H9 (cell line): ENCODE data around the gene HHATL. TPM values are rescaled to one million over a fixed set of nuclear protein-coding genes. Genes with fewer than 3 reads are reported as not detected.

Experiments
- DNase-seq: peaks from one replicate; pipeline ENCODE4 v3.0.0-alpha.2; 2017
- H2AFZ ChIP-seq: one replicate; pipeline ENCODE4 v1.6.1; 2013; ENCODE audit warnings: mild to moderate bottlenecking, low read length, control low read depth, moderate library complexity
- H2AK5ac ChIP-seq: 2 replicates; pipeline ENCODE4 v1.6.1; 2013; ENCODE audit warnings: low read length, control low read depth, mixed read lengths; ENCODE audit not compliant: insufficient read length
- H2BK120ac ChIP-seq: one replicate; pipeline ENCODE4 v1.6.1; 2013; ENCODE audit warnings: low read depth, mild to moderate bottlenecking, low read length, control low read depth, inconsistent platforms; ENCODE audit not compliant: poor library complexity, severe bottlenecking
- H2BK12ac ChIP-seq: 2 replicates; pipeline ENCODE4 v1.6.1; 2013; ENCODE audit warnings: low read length, control low read depth, mixed read lengths, low read depth; ENCODE audit not compliant: insufficient read length
- H2BK15ac ChIP-seq: 2 replicates; pipeline ENCODE4 v1.6.1; 2013; ENCODE audit warnings: low read depth, low read length, control low read depth
- H2BK20ac ChIP-seq: one replicate; pipeline ENCODE4 v1.6.1; 2013; ENCODE audit warnings: low read depth, mild to moderate bottlenecking, low read length, control low read depth, inconsistent platforms; ENCODE audit not compliant: poor library complexity, severe bottlenecking
- H2BK5ac ChIP-seq: 2 replicates; pipeline ENCODE4 v1.6.1; 2013; ENCODE audit warnings: low read length, control low read depth, mixed read lengths; ENCODE audit not compliant: insufficient read length
- H3K14ac ChIP-seq: 2 replicates; pipeline ENCODE4 v1.6.1; 2013; ENCODE audit warnings: low read length, control low read depth; ENCODE audit not compliant: insufficient read depth
- H3K18ac ChIP-seq: 2 replicates; pipeline ENCODE4 v1.6.1; 2013; ENCODE audit warnings: low read depth, mild to moderate bottlenecking, mixed read lengths, low read length, control low read depth; ENCODE audit not compliant: insufficient read length
- H3K23ac ChIP-seq: 2 replicates; pipeline ENCODE4 v1.6.1; 2013; ENCODE audit warnings: low read length, control low read depth, mixed read lengths, low read depth; ENCODE audit not compliant: insufficient read length
- H3K23me2 ChIP-seq: 2 replicates; pipeline ENCODE4 v1.6.1; 2013; ENCODE audit warnings: low read depth, mild to moderate bottlenecking, mixed read lengths, low read length, control low read depth; ENCODE audit not compliant: insufficient read length, poor library complexity, severe bottlenecking
- H3K27ac ChIP-seq: 2 replicates; pipeline ENCODE4 v1.5.1; 2013; ENCODE audit warnings: low read length, control low read depth, mixed read lengths, low read depth; ENCODE audit not compliant: insufficient read length
- H3K27me3 ChIP-seq: 2 replicates; pipeline ENCODE4 v1.6.1; 2013; ENCODE audit warnings: low read length, control low read depth, inconsistent platforms; ENCODE audit not compliant: insufficient read depth
- H3K4ac ChIP-seq: 2 replicates; pipeline ENCODE4 v1.6.1; 2013; ENCODE audit warnings: low read depth, mild to moderate bottlenecking, control low read depth, inconsistent platforms, low read length, moderate library complexity
- H3K4me1 ChIP-seq: 2 replicates; pipeline ENCODE4 v1.6.1; 2013; ENCODE audit warnings: low read length, control low read depth, inconsistent platforms; ENCODE audit not compliant: insufficient read depth
- H3K4me2 ChIP-seq: 2 replicates; pipeline ENCODE4 v1.6.1; 2013; ENCODE audit warnings: low read length, control low read depth, mixed read lengths; ENCODE audit not compliant: insufficient read length, insufficient read depth
- H3K56ac ChIP-seq: 2 replicates; pipeline ENCODE4 v1.6.1; 2013; ENCODE audit warnings: low read depth, mild to moderate bottlenecking, mixed read lengths, low read length, control low read depth; ENCODE audit not compliant: insufficient read length
- H3K79me1 ChIP-seq: 2 replicates; pipeline ENCODE4 v1.6.1; 2013; ENCODE audit warnings: low read depth, mild to moderate bottlenecking, moderate library complexity, low read length, control low read depth, inconsistent platforms; ENCODE audit not compliant: insufficient read depth, poor library complexity, severe bottlenecking
- H3K79me2 ChIP-seq: 2 replicates; pipeline ENCODE4 v1.6.1; 2013; ENCODE audit warnings: low read length, control low read depth, inconsistent platforms; ENCODE audit not compliant: insufficient read depth
- H3K9ac ChIP-seq: 2 replicates; pipeline ENCODE4 v1.6.1; 2013; ENCODE audit warnings: low read length, control low read depth, mixed read lengths; ENCODE audit not compliant: insufficient read length; ENCODE audit errors: extremely low read depth
- H3K9me3 ChIP-seq: one replicate; pipeline ENCODE4 v1.6.1; 2013; ENCODE audit warnings: low read depth, low read length, inconsistent platforms; ENCODE audit not compliant: control insufficient read depth
- H3T11ph ChIP-seq: one replicate; pipeline ENCODE4 v1.6.1; 2013; ENCODE audit warnings: mild to moderate bottlenecking, low read length, control low read depth, inconsistent platforms
- H4K20me1 ChIP-seq: one replicate; pipeline ENCODE4 v1.6.1; 2013; ENCODE audit not compliant: control insufficient read depth, insufficient read length, insufficient read depth
- H4K5ac ChIP-seq: 2 replicates; pipeline ENCODE4 v1.6.1; 2013; ENCODE audit warnings: low read depth, mild to moderate bottlenecking, mixed read lengths, low read length, control low read depth; ENCODE audit not compliant: insufficient read length
- H4K8ac ChIP-seq: replicated peaks from 2 replicates; pipeline ENCODE4 v1.6.1; 2013; ENCODE audit warnings: low read length, control low read depth, mixed read lengths, low read depth; ENCODE audit not compliant: insufficient read length
- H4K91ac ChIP-seq: 2 replicates; pipeline ENCODE4 v1.6.1; 2013; ENCODE audit warnings: low read depth, mild to moderate bottlenecking, moderate library complexity, mixed read lengths, low read length, control low read depth; ENCODE audit not compliant: insufficient read length
- H3K27ac Mint-ChIP-seq, 3 experiments: 2 replicates in 2 of 3; 3 replicates in 1 of 3; pipeline ENCODE4 v1.8.0; 2020 to 2021; ENCODE audit warnings: mixed read lengths in 3 of 3, mild to moderate bottlenecking in 1 of 3, moderate library complexity in 1 of 3
- H3K27me3 Mint-ChIP-seq: 2 replicates; pipeline ENCODE4 v1.8.0; 2021; ENCODE audit warnings: low read depth, mild to moderate bottlenecking, moderate library complexity, mixed read lengths
- H3K36me3 Mint-ChIP-seq, 3 experiments: 2 replicates in 2 of 3; 3 replicates in 1 of 3; pipeline ENCODE4 v1.8.0; 2020 to 2021; ENCODE audit warnings: low read depth in 3 of 3, mixed read lengths in 3 of 3; ENCODE audit not compliant: insufficient read depth in 1 of 3
- H3K4me1 Mint-ChIP-seq, 2 experiments: 2 replicates each; pipeline ENCODE4 v1.8.0; 2020; ENCODE audit warnings: mixed read lengths in 2 of 2
- H3K4me3 Mint-ChIP-seq, 2 experiments: 2 replicates in 1 of 2; 3 replicates in 1 of 2; pipeline ENCODE4 v1.8.0; 2020 to 2021; ENCODE audit warnings: mild to moderate bottlenecking in 2 of 2, mixed read lengths in 2 of 2, moderate library complexity in 1 of 2
- H3K9me3 Mint-ChIP-seq, 2 experiments: 2 replicates in 1 of 2; 3 replicates in 1 of 2; pipeline ENCODE4 v1.8.0; 2020; ENCODE audit warnings: mild to moderate bottlenecking in 2 of 2, mixed read lengths in 2 of 2, moderate library complexity in 1 of 2
- WGBS: extraction: QIAGEN DNeasy Blood & Tissue Kit; methylation state at CpG from one replicate; pipeline ENCODE4 v1.1.7; 2013; ENCODE audit warnings: missing lambda C conversion rate, low lambda C conversion rate, mixed read lengths; ENCODE audit not compliant: insufficient read length; ENCODE audit errors: extremely low coverage; 5-methylcytosine and 5-hydroxymethylcytosine counted together
- total RNA-seq: library from RNA; stranded (reverse); gene quantifications from 2 replicates; pipeline ENCODE4 v1.2.1, GENCODE V29; 2021
- TF ChIP-seq, protein P1 (sequence below): fragments of 200-600 bp; sonication (generic); conservative IDR thresholded peaks from 3 replicates; pipeline ENCODE4 v1.8.0; 2021; ENCODE audit warnings: antibody characterized with exemption, mild to moderate bottlenecking

HHATL gene
- total RNA-seq, 1 experiment from 2014 or later, result 0.46 TPM

DNA sequence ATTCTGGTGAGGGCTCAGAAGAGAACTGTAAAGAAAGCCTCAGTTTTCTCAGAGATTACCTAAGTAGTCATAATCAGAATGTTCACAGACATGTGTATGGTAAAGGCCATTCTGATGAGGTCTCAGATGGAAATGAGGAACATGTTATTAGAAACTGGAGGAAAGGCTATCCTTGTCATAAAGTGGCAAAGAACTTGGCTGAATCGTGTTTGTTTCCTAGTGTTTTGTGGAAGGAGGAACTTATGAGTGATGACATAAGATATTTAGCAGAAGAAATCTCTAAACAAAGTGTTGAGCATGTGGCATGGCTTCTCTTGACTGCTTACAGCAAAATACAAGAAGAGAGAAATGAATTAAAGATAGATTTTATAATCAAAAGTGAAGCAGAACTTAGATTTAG is 30.1 kb downstream of the HHATL start:
- TF ChIP-seq, protein P1, sequence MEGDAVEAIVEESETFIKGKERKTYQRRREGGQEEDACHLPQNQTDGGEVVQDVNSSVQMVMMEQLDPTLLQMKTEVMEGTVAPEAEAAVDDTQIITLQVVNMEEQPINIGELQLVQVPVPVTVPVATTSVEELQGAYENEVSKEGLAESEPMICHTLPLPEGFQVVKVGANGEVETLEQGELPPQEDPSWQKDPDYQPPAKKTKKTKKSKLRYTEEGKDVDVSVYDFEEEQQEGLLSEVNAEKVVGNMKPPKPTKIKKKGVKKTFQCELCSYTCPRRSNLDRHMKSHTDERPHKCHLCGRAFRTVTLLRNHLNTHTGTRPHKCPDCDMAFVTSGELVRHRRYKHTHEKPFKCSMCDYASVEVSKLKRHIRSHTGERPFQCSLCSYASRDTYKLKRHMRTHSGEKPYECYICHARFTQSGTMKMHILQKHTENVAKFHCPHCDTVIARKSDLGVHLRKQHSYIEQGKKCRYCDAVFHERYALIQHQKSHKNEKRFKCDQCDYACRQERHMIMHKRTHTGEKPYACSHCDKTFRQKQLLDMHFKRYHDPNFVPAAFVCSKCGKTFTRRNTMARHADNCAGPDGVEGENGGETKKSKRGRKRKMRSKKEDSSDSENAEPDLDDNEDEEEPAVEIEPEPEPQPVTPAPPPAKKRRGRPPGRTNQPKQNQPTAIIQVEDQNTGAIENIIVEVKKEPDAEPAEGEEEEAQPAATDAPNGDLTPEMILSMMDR, result no peak
- H3K9me3 Mint-ChIP-seq, result peaks cover 8 to 10% of the 10 kb centered on the region in 2 experiments
- H3K23ac ChIP-seq, result no peak overlapping the region
- no peak overlapping the region for H2AFZ ChIP-seq
- no peaks in the 10 kb centered on the region for H3K23me2 ChIP-seq
- H3K27ac ChIP-seq, result no peak overlapping the region
- peaks cover 5% of the 10 kb centered on the region in 2 experiments for H3K4me1 Mint-ChIP-seq
- no peak overlapping the region for H3K27ac Mint-ChIP-seq
- no peak overlapping the region for H4K8ac ChIP-seq
- no peak overlapping the region for H3K4ac ChIP-seq
- H3K79me2 ChIP-seq, result no peaks in the 10 kb centered on the region
- H3K56ac ChIP-seq, result no peak overlapping the region
- H3K4me1 ChIP-seq, result no peaks in the 10 kb centered on the region
- no peak overlapping the region for H2BK5ac ChIP-seq
- H3K9me3 ChIP-seq, result peaks cover 5% of the 10 kb centered on the region
- peaks cover 0 to 9% (median 0%) of the 10 kb centered on the region in 3 experiments; a peak in 3 of 7 replicates for H3K36me3 Mint-ChIP-seq
- H3K14ac ChIP-seq, result no peak overlapping the region
- no peaks in the 10 kb centered on the region for H3K79me1 ChIP-seq
- WGBS, result no CpG with 5 or more reads among the region's 1 CpG
- H4K91ac ChIP-seq, result no peak overlapping the region
- no peak overlapping the region for H2BK120ac ChIP-seq
- no peak overlapping the region for H3K9ac ChIP-seq
- H2AK5ac ChIP-seq, result no peak overlapping the region
- H2BK12ac ChIP-seq, result no peak overlapping the region
- no peak overlapping the region for H3T11ph ChIP-seq
- H3K4me3 Mint-ChIP-seq, result no peak overlapping the region
- H2BK15ac ChIP-seq, result no peak overlapping the region
- H4K20me1 ChIP-seq, result no peaks in the 10 kb centered on the region
- H3K18ac ChIP-seq, result no peak overlapping the region
- peaks cover 13% of the 10 kb centered on the region for H3K27me3 Mint-ChIP-seq
- DNase-seq, result no peak
- no peak overlapping the region for H3K4me2 ChIP-seq
- H4K5ac ChIP-seq, result no peak overlapping the region
- H3K27me3 ChIP-seq, result no peaks in the 10 kb centered on the region
- no peak overlapping the region for H2BK20ac ChIP-seq
